ENCODE data around the gene CHAT.
A peak's percentile ranks its signal among the peaks of the same experiment; 100 is the strongest.

The CHAT gene

DNA sequence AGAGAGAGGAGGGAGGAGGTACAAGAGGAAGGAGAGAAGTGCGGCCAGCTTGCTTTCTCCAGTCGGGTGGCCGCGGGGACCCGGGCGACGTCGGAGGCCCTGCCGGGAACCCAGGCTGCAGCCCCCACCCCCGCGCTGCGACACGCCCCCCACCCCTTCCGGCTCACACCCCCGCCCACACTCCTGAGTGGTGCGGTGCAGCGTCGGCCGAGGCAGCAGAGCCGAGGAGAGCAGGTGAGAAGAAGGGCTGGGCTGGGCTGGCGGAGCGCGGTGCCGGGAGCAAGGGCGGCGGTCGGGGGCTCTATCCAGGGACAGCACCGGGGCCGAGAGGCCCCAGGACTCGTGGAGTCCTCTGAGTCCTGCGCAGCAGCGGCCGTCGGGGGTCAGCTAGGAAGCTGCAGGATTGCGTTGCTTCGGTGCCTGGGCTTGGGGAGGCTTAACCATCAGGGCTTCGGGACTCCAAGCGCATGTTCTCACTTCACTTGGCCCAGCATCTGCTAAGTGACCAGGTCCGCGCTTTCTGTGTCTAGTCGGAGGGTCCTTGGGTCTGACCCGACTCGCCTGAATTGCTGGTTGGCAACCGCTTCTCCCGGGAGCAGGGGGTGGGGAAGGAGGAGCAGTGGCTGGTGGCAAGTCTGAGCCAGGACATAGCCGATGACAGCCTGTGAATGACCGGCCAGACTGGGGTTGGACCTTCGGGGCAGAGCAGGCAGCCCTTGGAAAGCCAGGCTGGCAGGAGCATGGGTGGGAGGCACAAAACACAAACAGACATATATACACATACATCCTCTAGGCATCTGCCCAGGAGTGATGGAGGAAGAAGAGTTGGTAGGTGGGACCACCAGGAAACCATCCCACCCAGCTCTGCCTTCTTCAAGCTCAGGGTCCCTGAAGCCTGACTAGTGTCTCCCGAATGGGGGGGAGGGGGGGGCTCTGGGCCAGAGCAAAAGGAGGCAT lies 683 bp downstream of the CHAT start:
- in situ Hi-C loops (cut with MboI; ENCODE audit: low pct_unique_long_range_greater_than_20kb, low sequenced_read_pairs, unreplicated experiment): no loop called here
- TF ChIP-seq, protein P1, sequence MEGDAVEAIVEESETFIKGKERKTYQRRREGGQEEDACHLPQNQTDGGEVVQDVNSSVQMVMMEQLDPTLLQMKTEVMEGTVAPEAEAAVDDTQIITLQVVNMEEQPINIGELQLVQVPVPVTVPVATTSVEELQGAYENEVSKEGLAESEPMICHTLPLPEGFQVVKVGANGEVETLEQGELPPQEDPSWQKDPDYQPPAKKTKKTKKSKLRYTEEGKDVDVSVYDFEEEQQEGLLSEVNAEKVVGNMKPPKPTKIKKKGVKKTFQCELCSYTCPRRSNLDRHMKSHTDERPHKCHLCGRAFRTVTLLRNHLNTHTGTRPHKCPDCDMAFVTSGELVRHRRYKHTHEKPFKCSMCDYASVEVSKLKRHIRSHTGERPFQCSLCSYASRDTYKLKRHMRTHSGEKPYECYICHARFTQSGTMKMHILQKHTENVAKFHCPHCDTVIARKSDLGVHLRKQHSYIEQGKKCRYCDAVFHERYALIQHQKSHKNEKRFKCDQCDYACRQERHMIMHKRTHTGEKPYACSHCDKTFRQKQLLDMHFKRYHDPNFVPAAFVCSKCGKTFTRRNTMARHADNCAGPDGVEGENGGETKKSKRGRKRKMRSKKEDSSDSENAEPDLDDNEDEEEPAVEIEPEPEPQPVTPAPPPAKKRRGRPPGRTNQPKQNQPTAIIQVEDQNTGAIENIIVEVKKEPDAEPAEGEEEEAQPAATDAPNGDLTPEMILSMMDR (IDR thresholded peaks at IDR 0.05; ENCODE audit: extremely low read depth, insufficient read depth, missing control alignments): no peak
- peak; percentile 36 for DNase-seq (ENCODE audit: low spot score)

DNA sequence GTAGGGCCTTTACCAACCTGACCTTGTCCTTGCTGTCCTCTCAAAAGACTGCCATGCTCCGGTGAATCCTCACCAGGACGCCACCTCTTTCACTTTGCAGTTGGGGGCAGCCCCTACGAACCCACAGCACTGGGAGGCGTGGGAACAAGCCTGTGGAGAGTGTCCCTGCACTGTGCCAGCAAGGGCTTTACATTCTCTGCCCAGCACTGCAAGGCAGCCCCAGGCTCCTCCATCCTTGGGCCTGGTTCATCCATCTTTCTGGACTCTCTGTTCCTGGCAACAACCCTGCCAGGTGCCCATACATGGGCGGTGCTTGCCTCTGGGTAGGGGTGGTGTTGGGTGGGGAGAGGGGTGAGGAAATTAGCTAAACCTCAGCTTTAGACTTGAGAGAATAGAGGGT lies 1.4 kb downstream of the CHAT start:
- in situ Hi-C loops (cut with MboI; ENCODE audit: low pct_unique_long_range_greater_than_20kb, low sequenced_read_pairs, unreplicated experiment): no loop called here
- TF ChIP-seq, protein P1 (IDR thresholded peaks at IDR 0.05; ENCODE audit: extremely low read depth, insufficient read depth, missing control alignments): no peak
- no peak for DNase-seq (ENCODE audit: low spot score)

DNA sequence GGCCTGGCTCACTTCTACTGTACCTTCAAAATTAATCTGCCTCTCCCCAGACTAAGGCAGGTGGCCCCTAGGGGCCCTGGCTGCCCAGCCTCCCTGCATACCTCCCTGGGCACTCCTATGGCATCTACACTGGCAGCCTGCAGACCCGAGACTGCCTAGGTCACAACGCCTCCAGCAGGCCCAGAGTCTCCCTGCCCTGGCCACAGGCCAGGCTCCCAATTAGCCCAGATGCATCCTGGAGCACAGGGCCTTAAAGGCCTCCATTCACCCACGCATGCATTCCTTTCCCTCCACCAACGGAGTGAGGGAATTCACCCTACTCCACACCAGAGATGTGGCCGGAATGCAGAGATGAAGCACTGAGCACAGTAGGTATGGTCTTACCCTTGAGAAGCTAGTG lies 1.9 kb downstream of the CHAT start:
- in situ Hi-C loops (cut with MboI; ENCODE audit: low pct_unique_long_range_greater_than_20kb, low sequenced_read_pairs, unreplicated experiment): no loop called here
- no peak for DNase-seq (ENCODE audit: low spot score)
- TF ChIP-seq, protein P1 (IDR thresholded peaks at IDR 0.05; ENCODE audit: extremely low read depth, insufficient read depth, missing control alignments): no peak

DNA sequence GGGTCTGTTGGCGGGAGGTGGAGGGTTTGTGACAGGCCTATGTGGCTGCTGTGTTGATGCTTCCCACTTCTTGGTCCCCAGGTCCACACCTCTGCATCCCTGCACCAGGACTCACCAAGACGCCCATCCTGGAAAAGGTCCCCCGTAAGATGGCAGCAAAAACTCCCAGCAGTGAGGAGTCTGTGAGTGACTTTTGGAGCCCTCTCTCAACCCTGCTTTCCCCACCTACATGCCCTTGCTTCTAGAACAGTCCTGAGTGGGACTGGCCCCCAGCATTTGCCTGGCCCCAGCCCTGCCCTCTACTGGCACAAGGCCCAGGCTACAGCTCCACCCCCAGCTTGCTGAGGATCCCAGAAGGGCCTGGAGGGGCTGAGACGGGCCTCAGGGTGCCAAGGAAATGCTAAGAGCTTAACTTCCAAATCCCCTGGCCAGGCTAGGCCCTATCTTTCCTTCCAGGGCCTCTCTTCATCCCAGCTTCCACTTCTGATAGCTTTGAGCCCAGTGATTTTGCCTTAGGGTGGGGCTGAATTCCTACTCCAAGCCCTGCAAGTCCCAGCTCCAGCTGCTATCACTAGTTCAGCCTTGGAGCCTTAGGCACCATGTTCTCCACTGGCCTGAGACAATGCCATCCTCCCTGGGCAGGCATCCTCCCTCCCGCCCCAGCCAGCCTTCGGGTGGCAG lies 2.7 kb downstream of the CHAT start:
- DNase-seq (ENCODE audit: low spot score): no peak
- TF ChIP-seq, protein P1 (IDR thresholded peaks at IDR 0.05; ENCODE audit: extremely low read depth, insufficient read depth, missing control alignments): peak; percentile 23
- in situ Hi-C loops (cut with MboI; ENCODE audit: low pct_unique_long_range_greater_than_20kb, low sequenced_read_pairs, unreplicated experiment): no loop called here

DNA sequence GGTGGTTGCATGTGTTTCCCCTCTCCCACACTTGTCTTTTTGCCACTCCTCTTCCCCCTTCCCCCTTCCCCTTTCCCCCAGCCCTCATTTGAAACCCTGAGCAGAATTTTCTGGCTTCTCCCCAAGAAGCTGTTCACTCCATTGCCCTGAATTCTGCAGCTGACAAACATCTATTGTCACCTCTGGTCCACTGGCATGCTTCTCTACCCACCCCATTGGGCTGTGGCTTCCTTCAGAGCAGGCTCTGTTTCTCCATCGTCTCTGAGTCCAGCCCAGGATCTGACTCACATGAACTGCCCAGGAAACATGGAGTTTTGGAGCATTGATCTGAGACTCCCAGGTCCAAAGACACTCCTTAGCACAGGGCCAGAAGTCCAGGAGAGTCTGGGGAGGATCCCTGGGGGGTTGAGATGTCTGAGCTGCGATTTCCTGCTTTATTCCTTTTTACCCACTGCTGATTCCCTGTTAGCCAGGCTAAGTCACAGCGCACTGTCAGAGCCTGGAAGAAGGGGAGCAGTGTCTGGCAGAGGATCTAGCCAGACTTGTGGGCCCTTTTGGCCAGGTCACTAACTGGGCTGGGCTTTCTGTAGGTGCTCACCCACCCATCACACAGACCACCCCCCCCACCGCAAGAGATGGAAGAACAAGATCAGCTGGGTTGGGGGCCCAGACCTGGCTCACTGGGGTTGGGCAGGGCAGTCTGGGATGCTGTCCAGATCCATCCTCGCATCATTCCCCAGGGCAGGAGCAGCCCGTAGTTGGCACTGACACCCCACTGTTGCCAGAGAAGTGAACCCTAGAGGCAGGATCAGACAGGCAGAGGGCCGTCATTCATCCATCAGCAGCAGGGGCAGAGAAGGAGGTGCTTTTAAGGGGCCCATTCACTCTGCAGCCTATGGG lies 3.5 kb downstream of the CHAT start:
- in situ Hi-C loops (cut with MboI; ENCODE audit: low pct_unique_long_range_greater_than_20kb, low sequenced_read_pairs, unreplicated experiment): no loop called here
- TF ChIP-seq, protein P1 (IDR thresholded peaks at IDR 0.05; ENCODE audit: extremely low read depth, insufficient read depth, missing control alignments): no peak
- no peak for DNase-seq (ENCODE audit: low spot score)

DNA sequence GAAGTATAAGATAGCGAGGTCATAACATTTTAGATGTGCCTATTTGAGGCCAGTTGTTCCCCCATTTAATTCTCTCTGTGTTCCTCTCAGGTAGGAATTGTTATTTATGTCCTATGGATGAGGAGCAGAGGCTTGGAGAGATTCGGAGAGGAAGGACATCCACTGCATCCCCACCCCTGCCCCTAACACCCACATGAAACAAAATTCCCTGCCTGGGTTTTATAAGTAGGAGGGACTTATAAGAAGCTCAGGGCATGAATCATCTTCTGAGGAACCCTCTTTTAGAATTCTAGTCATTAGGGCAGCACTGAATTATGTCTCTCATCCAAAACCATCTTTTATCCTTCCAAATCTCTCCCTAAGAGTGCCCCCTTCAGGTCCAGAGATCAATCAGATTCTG lies 5.0 kb downstream of the CHAT start:
- TF ChIP-seq, protein P1 (IDR thresholded peaks at IDR 0.05; ENCODE audit: extremely low read depth, insufficient read depth, missing control alignments): no peak
- no peak for DNase-seq (ENCODE audit: low spot score)
- in situ Hi-C loops (cut with MboI; ENCODE audit: low pct_unique_long_range_greater_than_20kb, low sequenced_read_pairs, unreplicated experiment): no loop called here
